K562 (cell line): ENCODE results near the gene RAB32. TPM values are rescaled to one million over a fixed set of nuclear protein-coding genes. Genes with fewer than 3 reads are reported as not detected.

Source experiments
- ATAC-seq: fragments of 200-7000 bp; cut with Tn5 transposase; 3 replicates; pipeline ENCODE4 v1.9.1; 2020; ENCODE audit warnings: moderate library complexity
- BruUV-seq: library from RNA; stranded (reverse); fragments of 400-500 nt; replicated peaks from 2 replicates; lab custom pipeline; 2021; lab: Mats Ljungman, UMichigan
- CTCF ChIA-PET: fragments of 300-600 bp; formaldehyde crosslinking; extraction: SDS; loops from one replicate; lab custom pipeline; 2021; ENCODE audit warnings: low intra/inter-chr PET ratio; lab: Yijun Ruan, JAX
- POLR2A ChIA-PET: fragments of 300-600, 350-650 bp; sonication (Branson Sonifier 250); formaldehyde crosslinking; extraction: SDS; loops from one replicate; lab custom pipeline; 2021; ENCODE audit warnings: antibody characterized with exemption, inconsistent platforms; lab: Yijun Ruan, JAX
- DNase-seq, 4 experiments: peaks; one replicate each; pipeline versions ENCODE4 v3.0.0 to v3.0.0-alpha.2; 2011 to 2018; ENCODE audit warnings: low spot score in 3 of 4, mixed read lengths in 3 of 4; ENCODE audit errors: extremely low read depth in 1 of 4
- FAIRE-seq: peaks from 2 replicates; lab custom pipeline; 2011; peaks lifted over from hg19 to GRCh38; lab: Jason Lieb, UNC
- H2AFZ ChIP-seq: 2 replicates; pipeline ENCODE4 v1.6.0; 2011; ENCODE audit warnings: low read depth, low read length, control low read depth, inconsistent platforms
- H3K27ac ChIP-seq: fragments of 200-600 bp; 3 replicates; pipeline ENCODE4 v1.8.0; 2011; ENCODE audit warnings: low read depth, mild to moderate bottlenecking, control low read depth, inconsistent platforms, low read length, moderate library complexity, mixed read lengths; ENCODE audit errors: extremely low read depth
- H3K27me3 ChIP-seq, 2 experiments: fragments of 300-600 bp in 1 of 2; 2 replicates in 1 of 2; 3 replicates in 1 of 2; pipeline versions ENCODE4 v1.6.0 to v1.8.0; 2011; ENCODE audit warnings: inconsistent platforms in 2 of 2, low read length in 2 of 2, mild to moderate bottlenecking in 1 of 2, mixed read lengths in 1 of 2, moderate library complexity in 1 of 2; ENCODE audit not compliant: control insufficient read depth in 2 of 2, insufficient read depth in 2 of 2
- H3K36me3 ChIP-seq: fragments of 300-600 bp; 3 replicates; pipeline ENCODE4 v1.8.0; 2011; ENCODE audit warnings: mild to moderate bottlenecking, low read length, inconsistent platforms; ENCODE audit not compliant: control insufficient read depth, insufficient read depth
- H3K4me1 ChIP-seq, 2 experiments: fragments of 200-600 bp in 1 of 2; replicated peaks in 1 of 2; 2 replicates in 1 of 2; 3 replicates in 1 of 2; pipeline versions ENCODE4 v1.5.1 to v1.8.0; 2011; ENCODE audit warnings: inconsistent platforms in 2 of 2, low read length in 2 of 2, mild to moderate bottlenecking in 1 of 2, mixed read lengths in 1 of 2, moderate library complexity in 1 of 2; ENCODE audit not compliant: control insufficient read depth in 2 of 2, insufficient read depth in 2 of 2
- H3K4me2 ChIP-seq: 2 replicates; pipeline ENCODE4 v1.6.1; 2011; ENCODE audit warnings: low read length, control low read depth, inconsistent platforms, mixed read lengths; ENCODE audit not compliant: insufficient read depth
- H3K4me3 ChIP-seq: fragments of 200-600 bp; sonication (generic), shearing (Covaris generic); 2 replicates; pipeline ENCODE4 v1.5.1; 2016; ENCODE audit warnings: control low read depth, inconsistent platforms
- H3K79me2 ChIP-seq: fragments of 200-600 bp; 3 replicates; pipeline ENCODE4 v1.8.0; 2011; ENCODE audit warnings: low read length, inconsistent platforms; ENCODE audit not compliant: control insufficient read depth, insufficient read depth
- H3K9ac ChIP-seq, 2 experiments: 2 replicates each; pipeline versions ENCODE4 v1.6.0 to v1.6.1; 2011; ENCODE audit warnings: low read depth in 2 of 2, low read length in 2 of 2, control low read depth in 1 of 2, inconsistent platforms in 1 of 2, mild to moderate bottlenecking in 1 of 2, mixed read lengths in 1 of 2; ENCODE audit not compliant: insufficient read depth in 1 of 2
- H3K9me1 ChIP-seq: one replicate; pipeline ENCODE4 v1.6.0; 2011; ENCODE audit warnings: inconsistent platforms, mild to moderate bottlenecking, low read length, moderate library complexity; ENCODE audit not compliant: control insufficient read depth, insufficient read depth
- H3K9me3 ChIP-seq: replicated peaks from 2 replicates; pipeline ENCODE4 v1.5.1; 2011; ENCODE audit warnings: low read depth, low read length, inconsistent platforms; ENCODE audit not compliant: control insufficient read depth, insufficient read depth
- H4K20me1 ChIP-seq: replicated peaks from 2 replicates; pipeline ENCODE4 v1.6.1; 2011; ENCODE audit warnings: low read length, inconsistent platforms, mixed read lengths; ENCODE audit not compliant: control insufficient read depth, insufficient read depth
- MYBL2 ChIP-seq, 2 experiments: fragments of 450-650 bp in 1 of 2; sonication (generic) in 1 of 2; formaldehyde crosslinking in 1 of 2; IDR thresholded peaks; 2 replicates each; pipeline versions ENCODE4 v1.6.1 to v1.8.1; 2017 to 2022; ENCODE audit warnings: borderline replicate concordance in 1 of 2, inconsistent platforms in 1 of 2, low read depth in 1 of 2, mild to moderate bottlenecking in 1 of 2, missing genetic modification reagents in 1 of 2, moderate library complexity in 1 of 2
- RBM22 ChIP-seq: fragments of 200-400 bp; formaldehyde crosslinking; IDR thresholded peaks from 2 replicates; pipeline ENCODE4 v1.6.1; 2018; ENCODE audit warnings: low read length, low read depth; ENCODE audit not compliant: poor library complexity, severe bottlenecking
- WGBS: fragments of 100-300 bp; shearing (Covaris generic); methylation state at CpG from one replicate; pipeline ENCODE4 v1.1.6; 2016; ENCODE audit warnings: low coverage, mixed read lengths; ENCODE audit not compliant: insufficient coverage; ENCODE audit errors: missing lambda C conversion rate; 5-methylcytosine and 5-hydroxymethylcytosine counted together
- in situ Hi-C: fragments of 300-500 bp; cut with MboI; formaldehyde crosslinking; loops from 4 replicates; pipeline ENCODE4 v1.15.0; 2018; ENCODE audit warnings: inconsistent platforms, mixed read lengths
- intact Hi-C: fragments of 100-400 bp; cut with micrococcal nuclease; formaldehyde crosslinking; loops from 2 replicates; pipeline ENCODE4 v1.14.2; 2022
- polyA plus RNA-seq, 8 experiments: library from polyadenylated mRNA; depleted of rRNA in 4 of 8; stranded (reverse) in 5 of 8; unstranded in 3 of 8; fragments of >200 nt; fragmentation: Nextera tagmentation in 2 of 8; fragmentation: Illumina TruSeq in 1 of 8; extraction: Ambion mirVana in 2 of 8; extraction: Trizol in 1 of 8; gene quantifications; 2 replicates each; pipeline versions ENCODE4 v1.2.1 to v1.2.3, GENCODE V29; 2011 to 2014; ENCODE audit warnings: inconsistent platforms in 1 of 8, missing spikeins in 1 of 8
- total RNA-seq, 7 experiments: library from RNA; depleted of rRNA in 6 of 7; stranded (reverse); fragments of >200 nt in 6 of 7; fragmentation: Illumina TruSeq in 2 of 7; extraction: Trizol in 2 of 7; gene quantifications; 2 replicates each; pipeline versions ENCODE4 v1.2.1 to v1.2.3, GENCODE V29; 2011 to 2021; ENCODE audit warnings: low replicate concordance in 1 of 7
- TF ChIP-seq, protein P1 (sequence below): IDR thresholded peaks from 2 replicates; pipeline ENCODE4 v1.6.1; 2012; ENCODE audit warnings: low read depth, low read length, improper control_type of control experiment, borderline replicate concordance

RAB32 gene
- total and polyA plus RNA-seq, 9 of the 15 experiments (the other 6 are each of a cell fraction or from before 2014, with no cell fraction given), result 2.5 to 16.6 (median 11.0) TPM

DNA sequence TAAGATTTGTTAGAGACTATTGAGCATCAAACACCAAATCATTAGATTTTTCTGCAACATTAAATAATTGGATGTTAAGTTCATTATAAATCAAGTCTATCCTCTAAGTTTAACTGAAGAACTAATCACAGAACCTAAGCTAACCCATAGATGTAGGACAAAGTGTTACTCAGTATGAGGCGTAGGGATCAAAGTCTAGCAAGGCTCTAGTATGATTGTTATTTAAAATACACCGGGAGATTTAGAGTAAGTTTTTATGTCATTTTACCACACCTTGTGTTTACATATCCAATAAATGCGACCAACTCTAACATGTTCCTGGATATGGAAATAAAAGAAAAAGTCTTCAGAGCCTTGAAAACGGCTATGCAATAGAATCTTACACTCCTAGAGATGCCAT lies 57.7 kb downstream of the RAB32 start:
- Histone ChIP-seq H3K4me2 (no peak overlapping the region), H3K27ac (no peak overlapping the region), H3K4me1 (peaks cover 0 to 7% of the 10 kb centered on the region in 2 experiments; a peak in 3 of 5 replicates), H3K4me3 (no peak overlapping the region), H3K79me2 (no peaks in the 10 kb centered on the region), H2AFZ (no peak overlapping the region), H3K36me3 (no peaks in the 10 kb centered on the region), H3K27me3 (peaks cover 0 to 8% of the 10 kb centered on the region in 2 experiments; a peak in 1 of 5 replicates), H4K20me1 (no peaks in the 10 kb centered on the region), H3K9me3 (no peaks in the 10 kb centered on the region), H3K9me1 (no peaks in the 10 kb centered on the region), H3K9ac (no peak overlapping the region)
- ATAC-seq, result no peak
- FAIRE-seq, result no peak
- ChIA-PET POLR2A (no interaction called here), CTCF (no interaction called here)
- intact Hi-C loops (no loop called here), in situ Hi-C loops (no loop called here)
- TF ChIP-seq, protein P1, sequence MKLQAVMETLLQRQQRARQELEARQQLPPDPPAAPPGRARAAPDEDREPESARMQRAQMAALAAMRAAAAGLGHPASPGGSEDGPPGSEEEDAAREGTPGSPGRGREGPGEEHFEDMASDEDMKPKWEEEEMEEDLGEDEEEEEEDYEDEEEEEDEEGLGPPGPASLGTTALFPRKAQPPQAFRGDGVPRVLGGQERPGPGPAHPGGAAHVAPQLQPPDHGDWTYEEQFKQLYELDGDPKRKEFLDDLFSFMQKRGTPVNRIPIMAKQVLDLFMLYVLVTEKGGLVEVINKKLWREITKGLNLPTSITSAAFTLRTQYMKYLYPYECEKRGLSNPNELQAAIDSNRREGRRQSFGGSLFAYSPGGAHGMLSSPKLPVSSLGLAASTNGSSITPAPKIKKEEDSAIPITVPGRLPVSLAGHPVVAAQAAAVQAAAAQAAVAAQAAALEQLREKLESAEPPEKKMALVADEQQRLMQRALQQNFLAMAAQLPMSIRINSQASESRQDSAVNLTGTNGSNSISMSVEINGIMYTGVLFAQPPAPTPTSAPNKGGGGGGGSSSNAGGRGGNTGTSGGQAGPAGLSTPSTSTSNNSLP, result no peak
- TF ChIP-seq RBM22, result no peak
- no peak for TF ChIP-seq MYBL2 (IDR thresholded peaks at IDR 0.05; ENCODE audit: low read depth)
- TF ChIP-seq MYBL2 (CRISPR knock-in tag; IDR thresholded peaks at IDR 0.05; ENCODE audit: borderline replicate concordance), result no peak
- BruUV-seq, result no TSS peak
- no peak for DNase-seq
- under 1% methylated on average over 4 of the region's 4 CpGs for WGBS
